Right hindlimb (tissue), 1 donor: ENCODE results near the gene PCBP3.

Source experiments
- DNase-seq: peaks from one replicate; pipeline ENCODE4 v3.0.0-alpha.2; 2018

The PCBP3 gene

DNA sequence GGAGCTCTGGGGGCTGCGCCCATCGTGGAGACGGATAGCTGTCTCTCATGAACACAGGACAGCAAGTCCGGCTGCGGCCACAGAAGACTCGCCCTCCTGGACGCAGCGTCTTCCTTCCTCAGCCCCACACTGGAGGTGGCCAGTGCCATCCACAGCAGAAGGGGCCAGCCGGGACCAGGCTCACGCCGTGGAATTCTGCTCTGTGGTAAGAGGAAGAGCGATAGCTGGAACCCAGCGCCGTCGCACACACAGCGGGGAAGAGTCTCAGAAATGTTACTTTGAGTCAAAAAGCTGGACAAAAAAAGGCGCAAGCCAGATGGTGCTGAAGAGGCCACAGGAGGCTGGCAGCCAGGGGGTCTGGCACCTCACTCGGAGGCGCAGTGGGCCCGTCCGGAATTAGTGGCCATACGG is 224.2 kb downstream of the PCBP3 start:
- no peak for DNase-seq

DNA sequence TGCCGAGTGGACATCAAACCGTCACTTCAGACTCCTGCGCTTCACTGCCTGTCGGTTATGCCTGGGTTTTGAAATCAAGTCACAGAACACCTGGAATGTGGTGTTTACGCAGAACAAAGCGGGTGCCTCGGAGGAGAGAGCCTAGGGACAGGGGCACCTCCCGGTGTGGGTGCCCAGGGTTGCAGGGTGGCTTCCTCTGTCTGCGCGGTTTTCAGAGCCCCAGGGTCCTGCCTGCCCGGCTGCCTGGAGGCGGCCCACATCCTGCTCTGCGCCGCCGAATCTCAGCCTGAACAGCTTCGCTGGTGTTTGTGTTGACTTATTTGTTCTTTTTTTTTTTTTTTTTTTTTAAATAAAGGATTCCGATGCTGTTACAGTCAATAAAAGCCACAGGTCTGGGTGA is 224.6 kb downstream of the PCBP3 start:
- no peak for DNase-seq

DNA sequence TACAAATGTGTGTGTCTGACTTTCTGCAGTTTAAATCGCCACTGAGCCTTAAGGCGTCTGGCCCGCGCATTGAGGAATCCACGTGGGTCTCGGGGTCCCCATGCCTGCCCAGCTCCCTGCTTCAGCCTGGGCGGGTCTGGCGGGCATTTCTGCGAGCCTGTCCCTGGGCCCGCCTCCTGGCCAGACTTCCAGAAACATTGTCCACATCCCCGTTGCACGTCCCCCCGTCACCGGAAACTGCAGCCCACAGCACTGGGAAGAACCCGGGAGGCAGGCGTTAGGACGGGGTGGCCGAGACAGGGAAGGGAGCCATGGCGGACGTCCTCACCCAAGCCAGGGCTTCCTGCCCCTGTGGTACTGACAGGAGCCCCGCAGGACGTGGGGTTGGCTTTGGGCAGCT is 225.0 kb downstream of the PCBP3 start:
- no peak for DNase-seq

DNA sequence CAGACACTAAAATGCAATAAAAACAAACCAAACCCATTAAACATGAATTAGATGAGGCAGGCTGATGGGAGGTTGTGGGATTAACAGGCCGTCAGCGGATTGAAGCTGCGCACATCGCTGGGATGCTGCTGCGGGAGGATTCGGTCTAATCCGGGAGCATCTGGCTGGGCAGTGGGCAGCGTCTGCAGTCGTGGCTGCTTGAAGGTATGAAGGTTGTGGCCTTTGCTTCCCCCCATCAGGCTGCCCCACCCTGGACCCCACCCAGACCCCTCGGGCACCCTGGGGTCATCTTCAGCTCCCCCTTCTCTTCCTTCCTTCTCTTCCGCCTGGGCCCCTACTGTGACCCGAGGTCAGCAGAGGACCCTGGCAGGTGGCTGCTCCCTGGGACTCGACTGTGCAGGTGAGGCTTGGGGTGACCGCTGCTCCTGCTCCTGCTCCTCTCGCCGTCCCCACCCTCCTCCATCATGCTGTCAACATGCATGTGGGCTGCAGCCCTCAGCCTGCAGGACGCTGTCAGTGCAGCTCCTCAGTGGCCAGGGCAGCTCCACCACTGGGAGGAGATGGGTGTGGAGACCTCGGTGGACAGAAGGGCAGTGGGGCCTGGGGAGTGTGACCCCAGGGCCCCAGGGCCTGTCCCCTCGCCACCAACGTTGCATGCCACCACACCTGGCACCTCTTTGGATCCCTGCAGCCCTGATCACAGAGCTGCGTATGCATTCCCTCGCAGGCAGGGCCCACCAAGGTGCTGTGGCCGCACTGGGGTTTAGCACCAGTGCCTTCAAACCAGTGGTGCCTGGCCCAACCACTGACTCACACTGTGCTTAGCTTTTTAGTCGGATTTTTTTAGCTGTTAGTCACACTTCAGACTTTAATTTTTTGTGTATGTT is 225.8 kb downstream of the PCBP3 start:
- no peak for DNase-seq

DNA sequence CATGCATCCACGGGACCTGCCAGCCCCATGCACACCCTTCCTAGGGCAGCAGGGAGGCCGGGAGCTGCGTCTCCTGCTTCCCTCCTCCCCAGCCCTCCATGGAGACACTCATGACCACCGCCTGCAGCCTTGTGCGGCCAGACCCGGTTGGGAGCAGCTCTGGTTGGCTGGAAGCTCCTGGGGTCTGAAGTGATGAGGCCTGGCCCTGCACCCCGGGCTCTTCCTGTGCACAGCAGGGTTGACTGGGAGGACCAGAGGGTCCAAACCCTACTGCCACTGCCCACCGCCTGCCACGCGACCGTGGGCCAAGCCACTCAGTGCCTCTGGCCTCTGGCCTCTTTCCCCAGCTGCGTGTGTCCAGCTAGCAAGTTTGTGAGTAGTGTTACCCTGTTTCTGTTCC is 226.9 kb downstream of the PCBP3 start:
- no peak for DNase-seq

- DNase-seq = no peak
Measured at GRCh38 chr21:45870851-45871615, 227.5 kb downstream of the PCBP3 start.

- no peak for DNase-seq
Measured at GRCh38 chr21:45871616-45872236, 228.2 kb downstream of the PCBP3 start.

GRCh38 chr21:45872471-45872870 is 228.9 kb downstream of the PCBP3 start:
- no peak for DNase-seq

DNA sequence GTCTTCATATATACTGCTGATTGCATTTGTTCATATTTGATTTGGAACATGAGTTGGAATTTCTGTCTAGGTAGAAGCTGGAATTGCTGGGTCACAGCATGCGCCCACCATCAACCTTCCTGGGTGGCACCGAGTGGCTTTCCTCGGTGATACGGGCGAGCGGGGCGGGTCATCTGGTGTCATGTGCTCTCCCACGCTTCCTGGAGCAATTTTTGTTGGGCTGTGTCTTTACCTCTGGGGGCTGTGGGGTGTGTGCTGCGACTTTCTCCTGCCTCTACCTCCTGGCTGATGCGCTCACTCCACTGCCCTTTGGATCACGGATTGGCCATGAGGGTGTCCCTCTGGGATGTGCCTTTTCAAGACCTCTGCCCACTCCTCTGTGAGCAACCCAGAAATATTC is 229.4 kb downstream of the PCBP3 start:
- DNase-seq = no peak

- DNase-seq = no peak
Measured at GRCh38 chr21:45873418-45873817, 229.9 kb downstream of the PCBP3 start.

GRCh38 chr21:45873866-45874265 is 230.3 kb downstream of the PCBP3 start:
- DNase-seq = no peak

- DNase-seq = peak; percentile 88
Measured at GRCh38 chr21:45874716-45875415, 231.3 kb downstream of the PCBP3 start.

GRCh38 chr21:45875416-45875760 is 231.9 kb downstream of the PCBP3 start:
- no peak for DNase-seq

DNA sequence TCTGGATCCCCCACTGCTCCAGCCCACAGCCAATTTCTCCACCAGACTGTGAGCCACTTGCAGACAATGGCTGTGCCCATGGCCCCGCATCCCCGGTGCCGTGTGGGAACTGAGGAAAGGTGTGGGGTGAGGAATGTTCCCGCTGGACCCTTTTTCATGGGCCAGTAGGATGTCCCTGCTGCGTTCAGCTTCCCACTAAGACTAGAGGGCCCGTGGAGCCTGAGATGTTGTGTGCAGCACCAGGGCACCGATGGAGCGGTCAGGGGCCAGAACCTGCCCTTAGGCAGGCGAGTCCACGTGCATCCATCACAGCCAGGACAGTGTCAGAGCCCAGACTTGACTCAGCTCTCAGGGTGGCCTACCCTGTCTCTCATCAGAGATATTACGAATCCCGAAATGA is 232.4 kb downstream of the PCBP3 start:
- DNase-seq = no peak

DNA sequence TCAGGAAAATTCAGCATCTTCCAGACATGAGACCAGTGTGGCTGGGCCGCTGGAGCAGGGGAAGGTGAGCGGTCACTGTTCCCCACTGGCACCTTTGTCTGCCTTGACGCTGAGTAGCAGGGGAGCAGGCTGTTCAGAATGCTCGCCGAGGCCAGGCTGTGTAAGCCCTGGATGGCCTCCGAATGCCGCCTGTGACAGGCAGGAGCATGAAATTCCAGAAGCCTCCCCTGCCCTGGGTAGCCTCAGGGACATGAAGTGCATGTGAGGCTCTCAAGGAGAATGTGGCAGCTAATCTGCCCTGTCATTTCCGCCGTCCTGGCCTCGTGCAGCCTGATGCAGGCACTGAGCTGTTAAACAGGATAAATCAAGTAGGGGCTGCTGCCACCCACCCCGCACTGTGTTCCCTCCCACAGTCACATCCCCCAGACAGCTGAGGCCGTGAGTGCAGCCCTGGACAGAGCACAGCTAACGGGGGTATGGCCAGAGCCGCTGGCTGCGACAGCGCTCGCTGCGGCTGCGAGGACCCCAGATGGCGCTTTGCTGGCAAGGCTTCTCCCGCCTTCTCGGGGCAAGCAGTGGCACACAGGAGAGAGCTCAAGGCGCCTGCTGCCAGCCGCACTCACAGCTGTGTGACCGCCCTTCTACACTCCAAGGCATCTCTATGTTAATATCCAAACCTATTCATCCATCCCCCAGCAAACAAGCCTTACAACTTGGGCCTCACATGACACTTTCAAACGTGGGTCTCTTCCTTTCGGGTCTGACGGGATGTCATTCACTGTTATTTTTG is 233.1 kb downstream of the PCBP3 start:
- peak; percentile 73 for DNase-seq

DNA sequence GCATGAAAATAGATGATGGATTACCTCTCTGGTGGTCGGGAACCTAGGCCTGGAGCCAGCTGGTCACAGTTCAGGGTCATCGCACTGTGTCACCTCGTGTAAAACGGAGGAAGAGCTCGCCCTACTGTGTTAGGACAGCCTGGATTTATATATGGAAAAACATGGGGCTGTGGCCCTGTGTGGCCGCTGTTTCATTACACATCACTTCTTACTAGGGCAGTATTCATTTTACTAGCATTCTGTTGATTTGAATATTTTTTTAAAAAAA is 233.6 kb downstream of the PCBP3 start:
- DNase-seq = no peak

- DNase-seq = no peak
Measured at GRCh38 chr21:45877821-45878469, 234.4 kb downstream of the PCBP3 start.

DNA sequence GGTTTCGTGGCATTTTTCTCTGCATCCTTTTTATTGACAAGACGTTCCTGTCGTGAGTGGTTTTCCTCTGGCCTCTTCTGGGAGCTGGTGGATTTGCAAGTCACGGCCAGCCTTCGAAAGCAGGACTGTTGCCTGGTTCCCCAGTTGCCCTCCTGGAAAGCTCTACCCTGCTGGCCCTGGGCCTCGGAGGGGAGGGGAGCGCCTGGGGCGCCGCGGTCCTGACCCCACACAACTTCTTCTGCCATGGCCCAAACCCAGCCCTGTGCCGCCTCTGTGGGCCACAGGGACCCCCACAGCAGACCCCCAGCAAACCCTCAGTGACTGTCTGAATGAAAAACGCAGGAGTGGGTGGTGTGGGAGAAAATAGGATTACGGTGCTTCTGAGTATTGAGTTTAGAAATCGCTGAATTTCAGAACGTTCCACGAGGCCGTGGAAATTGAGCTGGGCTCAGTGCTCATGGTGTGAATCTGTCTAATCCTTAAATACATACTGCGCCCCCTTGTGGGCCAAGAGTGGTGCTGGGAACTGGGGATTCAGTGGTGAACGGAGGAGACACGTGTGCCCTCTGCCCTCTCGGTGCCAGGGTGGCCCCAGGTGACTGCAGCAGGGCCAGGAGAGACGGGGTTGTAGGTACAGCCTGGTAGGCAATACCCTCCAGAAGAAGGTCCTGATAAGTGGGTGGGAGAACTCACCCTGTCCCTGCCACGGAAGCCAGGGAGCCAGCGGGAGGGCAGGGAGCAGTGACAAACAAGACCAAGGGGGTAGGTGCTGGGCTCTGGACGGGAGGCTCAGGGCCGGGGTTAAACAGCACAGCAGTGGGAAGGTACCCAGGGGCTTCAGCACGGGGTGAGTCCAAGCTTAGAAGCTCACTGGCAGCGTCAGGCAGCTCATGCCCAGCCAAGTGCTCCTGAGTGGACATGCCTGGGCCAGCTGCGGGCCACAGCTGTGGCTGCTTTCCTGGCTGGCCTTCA is 236.9 kb downstream of the PCBP3 start:
- DNase-seq = peak; percentile 66

- DNase-seq = no peak
Measured at GRCh38 chr21:45882645-45883044, 239.1 kb downstream of the PCBP3 start.

DNA sequence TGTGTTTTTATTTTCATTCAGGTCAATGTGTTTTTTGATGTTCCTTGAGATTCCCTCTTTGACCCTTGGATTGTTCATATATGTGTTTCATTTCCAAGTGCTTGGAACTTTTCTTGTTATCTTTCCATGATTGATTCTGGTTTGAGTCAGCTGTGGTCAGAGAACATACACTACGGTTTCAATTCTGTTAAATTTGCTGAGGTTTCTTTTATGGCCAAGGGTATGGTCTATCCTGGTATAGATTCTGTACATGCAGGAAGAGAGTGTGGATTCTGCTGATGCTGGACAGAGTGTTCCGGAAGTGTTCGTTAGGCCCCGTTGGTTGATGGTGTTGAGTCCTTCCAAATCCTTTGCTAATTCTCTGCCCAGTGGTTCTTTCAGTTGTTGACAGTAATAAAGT is 239.6 kb downstream of the PCBP3 start:
- DNase-seq = no peak

- DNase-seq = no peak
Measured at GRCh38 chr21:45885597-45885929, 242.0 kb downstream of the PCBP3 start.
